ENCODE measurements around the gene PRORP. TPM values are rescaled to one million over a fixed set of nuclear protein-coding genes. Genes with fewer than 3 reads are reported as not detected.
A peak's percentile ranks its signal among the peaks of the same experiment; 100 is the strongest.
"Not testable (repeated sequence)": the region's sequence is repeated elsewhere in the genome, so short reads cannot be mapped to it uniquely, and the experiment has no call there.

Gene PRORP
- total RNA-seq, 1 experiment from 2014 or later = 30.5 TPM

DNA sequence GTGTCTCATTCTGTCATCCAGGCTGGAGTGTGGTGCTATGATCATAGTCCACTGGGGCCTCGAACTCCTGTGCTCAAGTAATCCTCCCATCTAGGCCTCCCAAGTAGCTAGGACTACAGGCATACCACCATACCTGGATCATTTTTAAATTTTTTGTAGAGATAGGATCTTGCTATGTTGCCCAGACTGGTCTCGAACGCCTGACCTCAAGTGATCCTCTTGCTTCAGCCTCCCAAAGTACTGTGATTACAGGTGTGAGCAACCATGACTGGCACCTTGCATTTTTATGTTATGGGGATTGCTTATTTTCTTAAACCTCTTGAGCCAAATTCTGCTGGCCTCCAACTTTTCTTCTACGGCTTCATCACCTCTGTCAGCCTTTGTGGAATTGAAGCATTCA, 26.9 kb downstream of the PRORP start:
- CTCF ChIA-PET = interaction anchor here (0.6 to 1.7 kb wide), 4 partner anchors 8 to 256 kb away, joined by 3 to 6 read pairs (median 4); no protein-coding TSS in a partner anchor
- POLR2A ChIA-PET = interaction anchor here (0.6 to 1.4 kb wide), 2 partner anchors 10 to 255 kb away, joined by 4 read pairs; partner anchors contain the start of gene NFKBIA

DNA sequence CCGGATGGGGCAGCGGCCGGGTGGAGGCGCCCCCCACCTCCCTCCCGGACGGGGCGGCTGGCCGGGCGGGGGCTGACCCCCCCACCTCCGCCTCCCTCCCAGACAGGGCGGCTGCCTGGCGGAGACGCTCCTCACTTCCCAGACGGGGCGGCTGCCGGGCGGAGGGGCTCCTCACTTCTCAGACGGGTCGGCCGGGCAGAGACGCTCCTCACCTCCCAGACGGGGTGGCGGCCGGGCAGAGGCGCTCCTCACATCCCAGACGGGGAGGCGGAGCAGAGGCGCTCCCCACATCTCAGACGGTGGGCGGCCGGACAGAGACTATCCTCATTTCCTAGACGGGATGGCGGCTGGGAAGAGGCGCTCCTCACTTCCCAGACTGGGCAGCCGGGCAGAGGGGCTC, 30.2 kb downstream of the PRORP start:
- H3K9me3 Mint-ChIP-seq (ENCODE audit: unreplicated experiment); DNase-seq (ENCODE audit: unreplicated experiment); H3K27me3 Mint-ChIP-seq (ENCODE audit: insufficient read depth, unreplicated experiment); CTCF ChIA-PET; BruUV-seq (replicated peaks); H3K27ac Mint-ChIP-seq (ENCODE audit: low read depth, unreplicated experiment); H3K4me3 Mint-ChIP-seq (ENCODE audit: unreplicated experiment): not testable (repeated sequence)
- intact Hi-C loops (cut with micrococcal nuclease) = loop anchor here (10.0 kb wide), 1 partner anchor 142 kb away; the partner anchor contains the start of gene PSMA6
- peaks cover 49% of the 10 kb centered on the region for H3K36me3 Mint-ChIP-seq (ENCODE audit: insufficient read depth, unreplicated experiment)
- peaks cover 18% of the 10 kb centered on the region for H3K4me1 Mint-ChIP-seq (ENCODE audit: insufficient read depth, unreplicated experiment)
- POLR2A ChIA-PET = interaction anchor here (0.6 kb wide), 1 partner anchor 10 kb away, joined by 3 read pairs; no protein-coding TSS in a partner anchor

More for the DNA sequence above, 26.9 kb downstream of the PRORP start:
- no TSS peak for BruUV-seq (replicated peaks)
- TF ChIP-seq, protein P1, sequence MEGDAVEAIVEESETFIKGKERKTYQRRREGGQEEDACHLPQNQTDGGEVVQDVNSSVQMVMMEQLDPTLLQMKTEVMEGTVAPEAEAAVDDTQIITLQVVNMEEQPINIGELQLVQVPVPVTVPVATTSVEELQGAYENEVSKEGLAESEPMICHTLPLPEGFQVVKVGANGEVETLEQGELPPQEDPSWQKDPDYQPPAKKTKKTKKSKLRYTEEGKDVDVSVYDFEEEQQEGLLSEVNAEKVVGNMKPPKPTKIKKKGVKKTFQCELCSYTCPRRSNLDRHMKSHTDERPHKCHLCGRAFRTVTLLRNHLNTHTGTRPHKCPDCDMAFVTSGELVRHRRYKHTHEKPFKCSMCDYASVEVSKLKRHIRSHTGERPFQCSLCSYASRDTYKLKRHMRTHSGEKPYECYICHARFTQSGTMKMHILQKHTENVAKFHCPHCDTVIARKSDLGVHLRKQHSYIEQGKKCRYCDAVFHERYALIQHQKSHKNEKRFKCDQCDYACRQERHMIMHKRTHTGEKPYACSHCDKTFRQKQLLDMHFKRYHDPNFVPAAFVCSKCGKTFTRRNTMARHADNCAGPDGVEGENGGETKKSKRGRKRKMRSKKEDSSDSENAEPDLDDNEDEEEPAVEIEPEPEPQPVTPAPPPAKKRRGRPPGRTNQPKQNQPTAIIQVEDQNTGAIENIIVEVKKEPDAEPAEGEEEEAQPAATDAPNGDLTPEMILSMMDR (IDR thresholded peaks at IDR 0.05; ENCODE audit: unreplicated experiment) = no peak
- Mint-ChIP-seq H3K4me1 (ENCODE audit: insufficient read depth, unreplicated experiment) (peaks cover 11% of the 10 kb centered on the region), H3K4me3 (ENCODE audit: unreplicated experiment) (no peak overlapping the region), H3K27me3 (ENCODE audit: insufficient read depth, unreplicated experiment) (no peaks in the 10 kb centered on the region), H3K36me3 (ENCODE audit: insufficient read depth, unreplicated experiment) (peaks cover 63% of the 10 kb centered on the region), H3K9me3 (ENCODE audit: unreplicated experiment) (no peaks in the 10 kb centered on the region), H3K27ac (ENCODE audit: low read depth, unreplicated experiment) (no peak overlapping the region)
- intact Hi-C loops (cut with micrococcal nuclease) = no loop called here
- DNase-seq (ENCODE audit: unreplicated experiment) = no peak

DNA sequence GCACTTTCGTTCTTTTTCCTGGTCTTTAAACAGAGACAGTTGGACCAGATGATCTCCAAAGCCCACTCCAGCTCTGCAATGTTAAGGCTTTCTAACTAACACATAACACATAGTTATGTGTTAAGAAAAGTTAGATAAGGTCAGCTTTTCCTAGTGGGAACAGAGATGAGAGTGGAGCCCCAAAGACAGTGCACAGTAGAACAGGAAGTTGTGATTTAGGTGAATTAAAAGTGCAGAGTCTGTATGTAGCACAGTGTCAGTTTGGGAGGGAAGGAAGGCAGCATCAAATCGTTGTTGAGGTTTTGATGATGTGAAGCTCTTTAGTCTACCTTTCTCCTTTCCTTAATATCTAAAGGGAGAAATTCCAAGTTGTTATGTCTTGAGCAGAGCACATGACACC, 31.7 kb downstream of the PRORP start:
- Mint-ChIP-seq H3K4me3 (ENCODE audit: unreplicated experiment) (no peak overlapping the region), H3K9me3 (ENCODE audit: unreplicated experiment) (no peaks in the 10 kb centered on the region), H3K36me3 (ENCODE audit: insufficient read depth, unreplicated experiment) (peaks cover 40% of the 10 kb centered on the region), H3K27ac (ENCODE audit: low read depth, unreplicated experiment) (peak overlapping the region; percentile 14), H3K4me1 (ENCODE audit: insufficient read depth, unreplicated experiment) (peaks cover 23% of the 10 kb centered on the region), H3K27me3 (ENCODE audit: insufficient read depth, unreplicated experiment) (no peaks in the 10 kb centered on the region)
- intact Hi-C loops (cut with micrococcal nuclease) = loop anchor here (10.0 kb wide), 1 partner anchor 141 kb away; the partner anchor contains the start of gene PSMA6
- DNase-seq (ENCODE audit: unreplicated experiment) = no peak
- BruUV-seq (replicated peaks) = no TSS peak
- TF ChIP-seq, protein P1 (IDR thresholded peaks at IDR 0.05; ENCODE audit: unreplicated experiment) = no peak
- ChIA-PET CTCF (interaction anchor here (0.8 to 2.4 kb wide), 6 partner anchors 8 to 268 kb away, joined by 3 to 5 read pairs (median 3); no protein-coding TSS in a partner anchor), POLR2A (interaction anchor here (0.6 to 1.0 kb wide), 4 partner anchors 31 to 250 kb away, joined by 3 to 4 read pairs (median 3); partner anchors contain the start of gene NFKBIA)

DNA sequence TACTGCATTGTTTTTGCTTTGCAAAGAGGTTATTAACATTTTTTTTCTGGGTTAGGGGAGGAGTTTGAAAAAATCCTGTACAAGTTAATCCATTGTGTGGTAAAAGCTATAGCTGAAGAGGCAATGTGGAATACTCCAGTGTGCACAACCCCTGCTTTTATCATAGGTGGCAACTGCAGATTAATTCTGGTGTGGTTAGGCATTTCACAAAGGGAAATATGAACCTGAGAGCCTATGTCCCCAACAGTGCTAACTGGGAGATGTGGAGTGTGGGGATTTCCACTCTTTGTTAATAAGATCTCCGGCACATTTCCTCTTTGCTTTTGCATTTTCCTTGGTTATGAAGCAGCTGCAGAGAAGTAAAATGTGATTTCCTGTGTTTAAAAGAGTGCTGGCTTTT, 33.6 kb downstream of the PRORP start:
- TF ChIP-seq, protein P1 (IDR thresholded peaks at IDR 0.05; ENCODE audit: unreplicated experiment) = no peak
- Mint-ChIP-seq H3K4me3 (ENCODE audit: unreplicated experiment) (no peak overlapping the region), H3K36me3 (ENCODE audit: insufficient read depth, unreplicated experiment) (peaks cover 31% of the 10 kb centered on the region), H3K9me3 (ENCODE audit: unreplicated experiment) (no peaks in the 10 kb centered on the region), H3K27me3 (ENCODE audit: insufficient read depth, unreplicated experiment) (no peaks in the 10 kb centered on the region), H3K27ac (ENCODE audit: low read depth, unreplicated experiment) (peak overlapping the region; percentile 62), H3K4me1 (ENCODE audit: insufficient read depth, unreplicated experiment) (peaks cover 37% of the 10 kb centered on the region)
- BruUV-seq (replicated peaks) = no TSS peak
- ChIA-PET CTCF (interaction anchor here (0.6 to 1.3 kb wide), 5 partner anchors 56 to 483 kb away, joined by 3 to 6 read pairs (median 3); no protein-coding TSS in a partner anchor), POLR2A (interaction anchor here (0.7 to 2.4 kb wide), 14 partner anchors 9 to 249 kb away, joined by 3 to 10 read pairs (median 4); partner anchors contain the start of genes NFKBIA, PPP2R3C and PSMA6)
- intact Hi-C loops (cut with micrococcal nuclease) = loop anchor here (10.0 kb wide), 1 partner anchor 139 kb away; the partner anchor contains the start of gene PSMA6
- peak; percentile 59 for DNase-seq (ENCODE audit: unreplicated experiment)

All from MCF 10A (cell line).